Measurements from ENCODE around the gene CAMK2D.

GRCh38 chr4:113561758-113562157 lies 199.8 kb downstream of the CAMK2D start:
- TF ChIP-seq CTCF (IDR thresholded peaks at IDR 0.05) (no peak), SMC3 (IDR thresholded peaks at IDR 0.05) (no peak)

Measured in A549 (cell line).